SU-DHL-6 (cell line): Measurements from ENCODE around the gene ARHGEF38.

ENCODE experiments used
- H2AFZ ChIP-seq: fragments of 200-600 bp; sonication (generic); 2 replicates; pipeline ENCODE4 v1.6.1; 2014; ENCODE audit warnings: low read depth, mild to moderate bottlenecking, moderate library complexity, mixed read lengths, antibody characterized with exemption, low read length; ENCODE audit not compliant: severe bottlenecking
- H3F3A ChIP-seq: fragments of 200-600 bp; shearing (Covaris generic); 2 replicates; pipeline ENCODE4 v1.6.0; 2016; ENCODE audit warnings: antibody characterized with exemption, mild to moderate bottlenecking; ENCODE audit not compliant: insufficient read depth
- H3K27ac ChIP-seq: fragments of 200-600 bp; sonication (generic); 2 replicates; pipeline ENCODE4 v1.5.1; 2016; ENCODE audit warnings: low read depth, mild to moderate bottlenecking, low read length, moderate library complexity, mixed read lengths
- H3K27me3 ChIP-seq: fragments of 200-600 bp; sonication (generic), shearing (Covaris generic); 2 replicates; pipeline ENCODE4 v1.6.0; 2014; ENCODE audit warnings: mild to moderate bottlenecking, low read length
- H3K36me3 ChIP-seq: fragments of 200-600 bp; sonication (generic); 2 replicates; pipeline ENCODE4 v1.6.1; 2014; ENCODE audit warnings: mild to moderate bottlenecking, low read length, mixed read lengths
- H3K4me2 ChIP-seq: fragments of 300-600, 200-600 bp; shearing (Covaris generic), sonication (generic); 2 replicates; pipeline ENCODE4 v1.6.0; 2014; ENCODE audit warnings: low read length, low read depth, mild to moderate bottlenecking; ENCODE audit not compliant: poor library complexity, severe bottlenecking
- H3K4me3 ChIP-seq: fragments of 200-600 bp; sonication (generic); 2 replicates; pipeline ENCODE4 v1.5.1; 2014; ENCODE audit warnings: antibody characterized with exemption, low read length, mild to moderate bottlenecking, mixed read lengths; ENCODE audit not compliant: insufficient read depth, poor library complexity, severe bottlenecking
- H3K79me2 ChIP-seq: fragments of 200-600 bp; sonication (generic); 2 replicates; pipeline ENCODE4 v1.6.1; 2014; ENCODE audit warnings: mild to moderate bottlenecking, low read length, moderate library complexity; ENCODE audit not compliant: insufficient read depth
- H3K9ac ChIP-seq: fragments of 200-600 bp; sonication (generic); 2 replicates; pipeline ENCODE4 v1.7.0; 2014; ENCODE audit warnings: mild to moderate bottlenecking, low read length
- H3K9me2 ChIP-seq: fragments of 200-600 bp; sonication (generic); replicated peaks from 2 replicates; pipeline ENCODE4 v1.6.1; 2014; ENCODE audit warnings: low read length; ENCODE audit not compliant: insufficient read depth
- H3K9me3 ChIP-seq: fragments of 200-600 bp; sonication (generic); 2 replicates; pipeline ENCODE4 v1.6.1; 2014; ENCODE audit warnings: low read length, mixed read lengths; ENCODE audit not compliant: insufficient read depth
- H4K20me1 ChIP-seq: fragments of 200-600 bp; sonication (generic); 2 replicates; pipeline ENCODE4 v1.6.1; 2014; ENCODE audit warnings: low read depth, mild to moderate bottlenecking, antibody characterized with exemption, low read length, moderate library complexity, mixed read lengths
- CTCF ChIP-seq: fragments of 200-600 bp; sonication (generic); IDR thresholded peaks from one replicate; pipeline ENCODE4 v1.5.1; 2017; ENCODE audit warnings: antibody characterized with exemption, mild to moderate bottlenecking, low read length, moderate library complexity; ENCODE audit not compliant: insufficient read depth, poor library complexity, severe bottlenecking
- EZH2phosphoT487 ChIP-seq: fragments of 200-600 bp; sonication (generic), shearing (Covaris generic); conservative IDR thresholded peaks from 2 replicates; pipeline ENCODE4 v1.6.1; 2018; ENCODE audit warnings: mild to moderate bottlenecking, antibody characterized with exemption, low read length, moderate library complexity, mixed read lengths

ARHGEF38 gene

GRCh38 chr4:105619188-105619931 is 66.9 kb downstream of the ARHGEF38 start:
- Histone ChIP-seq H3K27ac (no peak overlapping the region), H3K4me3 (no peak overlapping the region), H3K9me3 (no peaks in the 10 kb centered on the region), H3K79me2 (no peaks in the 10 kb centered on the region), H3K4me2 (no peak overlapping the region), H3K9me2 (no peaks in the 10 kb centered on the region), H4K20me1 (no peaks in the 10 kb centered on the region), H3F3A (no peaks in the 10 kb centered on the region), H3K27me3 (no peaks in the 10 kb centered on the region), H2AFZ (no peak overlapping the region), H3K36me3 (no peaks in the 10 kb centered on the region), H3K9ac (no peak overlapping the region)
- TF ChIP-seq EZH2phosphoT487 (no peak), CTCF (no peak)

GRCh38 chr4:105620640-105621323 is 68.4 kb downstream of the ARHGEF38 start:
- Histone ChIP-seq H3K4me2 (no peak overlapping the region), H2AFZ (no peak overlapping the region), H3K9me2 (no peaks in the 10 kb centered on the region), H3K27ac (no peak overlapping the region), H3K4me3 (no peak overlapping the region), H3K36me3 (no peaks in the 10 kb centered on the region), H4K20me1 (no peaks in the 10 kb centered on the region), H3K27me3 (no peaks in the 10 kb centered on the region), H3K9ac (no peak overlapping the region), H3F3A (no peaks in the 10 kb centered on the region), H3K9me3 (no peaks in the 10 kb centered on the region), H3K79me2 (no peaks in the 10 kb centered on the region)
- TF ChIP-seq EZH2phosphoT487 (no peak), CTCF (no peak)

GRCh38 chr4:105622269-105622668 is 69.8 kb downstream of the ARHGEF38 start:
- no peak overlapping the region for H3K4me2 ChIP-seq
- H3F3A ChIP-seq: no peaks in the 10 kb centered on the region
- no peak overlapping the region for H3K27ac ChIP-seq
- H4K20me1 ChIP-seq: no peaks in the 10 kb centered on the region
- H3K9me3 ChIP-seq: no peaks in the 10 kb centered on the region
- no peaks in the 10 kb centered on the region for H3K79me2 ChIP-seq
- no peaks in the 10 kb centered on the region for H3K27me3 ChIP-seq
- no peak overlapping the region for H3K4me3 ChIP-seq
- TF ChIP-seq EZH2phosphoT487: no peak
- no peak for TF ChIP-seq CTCF
- no peak overlapping the region for H2AFZ ChIP-seq
- H3K36me3 ChIP-seq: no peaks in the 10 kb centered on the region
- no peaks in the 10 kb centered on the region for H3K9me2 ChIP-seq
- no peak overlapping the region for H3K9ac ChIP-seq
